ENCODE measurements around the gene FXYD6.

DNA sequence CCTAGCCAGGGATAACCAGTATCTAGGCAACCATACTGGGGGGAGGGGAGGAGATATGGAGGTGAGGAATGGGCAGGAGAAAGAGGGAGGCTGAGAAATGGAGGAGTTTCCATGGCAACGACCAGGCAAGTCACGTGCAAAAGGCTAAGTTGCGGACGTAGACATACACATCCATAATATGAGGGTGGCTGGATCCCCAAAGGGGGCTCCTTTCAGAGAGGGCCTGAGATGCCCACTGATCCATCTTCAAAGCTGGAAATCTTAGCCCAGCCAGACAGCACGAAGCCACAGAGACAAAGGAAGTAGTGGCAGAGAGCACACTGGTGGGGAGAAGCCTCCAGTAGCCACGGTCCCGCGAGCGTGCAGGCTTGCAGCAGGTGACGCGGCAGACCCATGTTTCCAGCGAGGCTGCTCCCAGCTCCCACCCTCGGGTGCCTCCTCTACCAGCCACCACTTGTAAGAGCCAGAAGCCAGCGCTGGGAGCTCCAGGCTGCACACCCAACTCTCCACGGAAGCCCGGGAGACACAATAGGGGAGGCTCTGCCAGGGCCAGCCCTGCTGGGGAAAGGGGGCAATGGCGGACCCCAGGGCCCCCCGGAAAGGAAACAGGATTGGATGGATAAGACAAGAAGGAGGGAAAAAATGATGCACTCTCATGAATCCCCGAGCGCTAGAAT lies 938 bp downstream of the FXYD6 start:
- TF ChIP-seq, protein P1, sequence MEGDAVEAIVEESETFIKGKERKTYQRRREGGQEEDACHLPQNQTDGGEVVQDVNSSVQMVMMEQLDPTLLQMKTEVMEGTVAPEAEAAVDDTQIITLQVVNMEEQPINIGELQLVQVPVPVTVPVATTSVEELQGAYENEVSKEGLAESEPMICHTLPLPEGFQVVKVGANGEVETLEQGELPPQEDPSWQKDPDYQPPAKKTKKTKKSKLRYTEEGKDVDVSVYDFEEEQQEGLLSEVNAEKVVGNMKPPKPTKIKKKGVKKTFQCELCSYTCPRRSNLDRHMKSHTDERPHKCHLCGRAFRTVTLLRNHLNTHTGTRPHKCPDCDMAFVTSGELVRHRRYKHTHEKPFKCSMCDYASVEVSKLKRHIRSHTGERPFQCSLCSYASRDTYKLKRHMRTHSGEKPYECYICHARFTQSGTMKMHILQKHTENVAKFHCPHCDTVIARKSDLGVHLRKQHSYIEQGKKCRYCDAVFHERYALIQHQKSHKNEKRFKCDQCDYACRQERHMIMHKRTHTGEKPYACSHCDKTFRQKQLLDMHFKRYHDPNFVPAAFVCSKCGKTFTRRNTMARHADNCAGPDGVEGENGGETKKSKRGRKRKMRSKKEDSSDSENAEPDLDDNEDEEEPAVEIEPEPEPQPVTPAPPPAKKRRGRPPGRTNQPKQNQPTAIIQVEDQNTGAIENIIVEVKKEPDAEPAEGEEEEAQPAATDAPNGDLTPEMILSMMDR (IDR thresholded peaks at IDR 0.05): no peak
- TF ChIP-seq POLR2A (IDR thresholded peaks at IDR 0.05): no peak
